HepG2 (cell line): ENCODE data around the gene TUBA4A. TPM values are rescaled to one million over a fixed set of nuclear protein-coding genes. Genes with fewer than 3 reads are reported as not detected.

Source experiments
- GMEB2 ChIP-seq: IDR thresholded peaks from 2 replicates; pipeline ENCODE4 v1.6.1; 2016; ENCODE audit warnings: missing biosample characterization, missing genetic modification reagents, low read depth
- IRF9 ChIP-seq: sonication (generic); formaldehyde crosslinking; IDR thresholded peaks from 2 replicates; pipeline ENCODE4 v1.8.0; 2022; ENCODE audit warnings: missing genetic modification reagents, mild to moderate bottlenecking, borderline replicate concordance
- JUND ChIP-seq: sonication (generic); formaldehyde crosslinking; IDR thresholded peaks from 2 replicates; pipeline ENCODE4 v1.8.0; 2022; ENCODE audit warnings: mild to moderate bottlenecking, missing genetic modification reagents
- MTA3 ChIP-seq: sonication (generic); formaldehyde crosslinking; IDR thresholded peaks from 2 replicates; pipeline ENCODE4 v1.4.0; 2020; ENCODE audit warnings: missing genetic modification reagents
- NRL ChIP-seq: sonication (generic); formaldehyde crosslinking; IDR thresholded peaks from 2 replicates; pipeline ENCODE4 v1.5.0; 2020; ENCODE audit warnings: missing genetic modification reagents, mild to moderate bottlenecking, moderate library complexity, borderline replicate concordance
- PHF5A ChIP-seq: IDR thresholded peaks from one replicate; pipeline ENCODE4 v1.6.1; 2018; ENCODE audit warnings: low read depth, missing genetic modification reagents; ENCODE audit not compliant: unreplicated experiment
- SRY ChIP-seq: sonication (generic); formaldehyde crosslinking; IDR thresholded peaks from 2 replicates; pipeline ENCODE4 v1.8.0; 2022; ENCODE audit warnings: mild to moderate bottlenecking, missing genetic modification reagents
- USF2 ChIP-seq, 2 experiments: sonication (generic) in 1 of 2; formaldehyde crosslinking in 1 of 2; IDR thresholded peaks; 2 replicates each; pipeline versions ENCODE4 v1.5.1 to v1.6.1; 2011 to 2020; ENCODE audit warnings: borderline replicate concordance in 1 of 2, low read depth in 1 of 2, low read length in 1 of 2, mild to moderate bottlenecking in 1 of 2, missing genetic modification reagents in 1 of 2, moderate library complexity in 1 of 2
- ZGPAT ChIP-seq: IDR thresholded peaks from 2 replicates; pipeline ENCODE4 v1.6.1; 2016; ENCODE audit warnings: mild to moderate bottlenecking
- ZMAT3 ChIP-seq: sonication (generic); formaldehyde crosslinking; conservative IDR thresholded peaks from 2 replicates; pipeline ENCODE4 v1.7.0; 2021; ENCODE audit warnings: missing genetic modification reagents
- ZNF121 ChIP-seq: sonication (generic); formaldehyde crosslinking; IDR thresholded peaks from 2 replicates; pipeline ENCODE4 v1.5.0; 2020; ENCODE audit warnings: mild to moderate bottlenecking, missing genetic modification reagents
- ZNF235 ChIP-seq: sonication (generic); formaldehyde crosslinking; IDR thresholded peaks from 2 replicates; pipeline ENCODE4 v1.8.1; 2023; ENCODE audit warnings: mild to moderate bottlenecking, missing genetic modification reagents, borderline replicate concordance
- ZNF329 ChIP-seq: sonication (generic); formaldehyde crosslinking; IDR thresholded peaks from 2 replicates; pipeline ENCODE4 v1.9.0; 2021; ENCODE audit warnings: low read depth, mild to moderate bottlenecking, missing genetic modification reagents
- ZNF484 ChIP-seq: sonication (generic); formaldehyde crosslinking; IDR thresholded peaks from 2 replicates; pipeline ENCODE4 v1.5.1; 2020; ENCODE audit warnings: mild to moderate bottlenecking, low read depth, missing genetic modification reagents, borderline replicate concordance
- ZNF510 ChIP-seq: sonication (generic); formaldehyde crosslinking; IDR thresholded peaks from 2 replicates; pipeline ENCODE4 v1.4.0; 2020; ENCODE audit warnings: low read depth, mild to moderate bottlenecking, missing genetic modification reagents
- ZNF776 ChIP-seq: sonication (generic); formaldehyde crosslinking; IDR thresholded peaks from 2 replicates; pipeline ENCODE4 v1.4.0; 2020; ENCODE audit warnings: mild to moderate bottlenecking, missing genetic modification reagents
- ZNF781 ChIP-seq: sonication (generic); formaldehyde crosslinking; IDR thresholded peaks from 2 replicates; pipeline ENCODE4 v1.5.1; 2020; ENCODE audit warnings: borderline replicate concordance, mild to moderate bottlenecking, missing genetic modification reagents; ENCODE audit errors: not compliant biosample characterization
- ZXDC ChIP-seq: sonication (generic); formaldehyde crosslinking; IDR thresholded peaks from 2 replicates; pipeline ENCODE4 v1.5.0; 2020; ENCODE audit warnings: mild to moderate bottlenecking, missing genetic modification reagents
- polyA plus RNA-seq, 8 experiments: library from polyadenylated mRNA; depleted of rRNA in 3 of 8; stranded (reverse) in 7 of 8; unstranded in 1 of 8; fragments of >200 nt; fragmentation: Illumina TruSeq in 4 of 8; extraction: Trizol in 4 of 8; gene quantifications; 2 replicates each; pipeline versions ENCODE4 v1.2.1 to v1.2.3, GENCODE V29; 2011 to 2016; ENCODE audit warnings: low read depth in 4 of 8, missing spikeins in 1 of 8, mixed read lengths in 1 of 8; ENCODE audit not compliant: insufficient read depth in 1 of 8
- total RNA-seq, 5 experiments: library from RNA; depleted of rRNA; stranded (reverse); fragments of >200 nt; fragmentation: Illumina TruSeq; extraction: Trizol; gene quantifications; 2 replicates each; pipeline ENCODE4 v1.2.3, GENCODE V29; 2016; ENCODE audit warnings: low read depth in 1 of 5

The TUBA4A gene
- total and polyA plus RNA-seq, 2 of the 13 experiments (the other 11 are each of a cell fraction or from before 2014, with no cell fraction given): 1.3 to 12.7 TPM

- TF ChIP-seq USF2 (IDR thresholded peaks at IDR 0.05; ENCODE audit: low read depth, low read length) (no peak), USF2 (CRISPR knock-in tag; IDR thresholded peaks at IDR 0.05; ENCODE audit: borderline replicate concordance) (no peak; the same call in 1 of the 2 replicates), SRY (0 out of 2 replicates have a peak, but pooled peaks have one; percentile 10), GMEB2 (CRISPR knock-in tag) (peak; percentile 89), ZGPAT (CRISPR knock-in tag) (peak; percentile 62), ZNF329 (CRISPR knock-in tag) (0 out of 2 replicates have a peak, but pooled peaks have one; percentile 30), ZNF121 (CRISPR knock-in tag) (peak; percentile 73), ZXDC (CRISPR knock-in tag) (0 out of 2 replicates have a peak, but pooled peaks have one; percentile 17), MTA3 (CRISPR knock-in tag) (no peak), ZNF781 (CRISPR knock-in tag) (no peak), ZNF510 (CRISPR knock-in tag) (peak; percentile 49; the same call in 1 of the 2 replicates), ZMAT3 (peak; percentile 89), IRF9 (peak; percentile 98), JUND (CRISPR knock-in tag) (0 out of 2 replicates have a peak, but pooled peaks have one; percentile 68), PHF5A (no peak), ZNF776 (CRISPR knock-in tag) (peak; percentile 73; the same call in 1 of the 2 replicates), ZNF235 (CRISPR knock-in tag) (peak; percentile 87; the same call in 1 of the 2 replicates), ZNF484 (CRISPR knock-in tag) (no peak), NRL (peak; percentile 94)
Observed at GRCh38 chr2:219206328-219207133, 47.2 kb downstream of the TUBA4A start, which contains the start of gene ZFAND2B (continued).
